ENCODE data around the gene ZFAND3. TPM values are rescaled to one million over a fixed set of nuclear protein-coding genes. Genes with fewer than 3 reads are reported as not detected.

The ZFAND3 gene
- polyA plus RNA-seq, 1 donor from 2014 or later: 19.7 TPM

DNA sequence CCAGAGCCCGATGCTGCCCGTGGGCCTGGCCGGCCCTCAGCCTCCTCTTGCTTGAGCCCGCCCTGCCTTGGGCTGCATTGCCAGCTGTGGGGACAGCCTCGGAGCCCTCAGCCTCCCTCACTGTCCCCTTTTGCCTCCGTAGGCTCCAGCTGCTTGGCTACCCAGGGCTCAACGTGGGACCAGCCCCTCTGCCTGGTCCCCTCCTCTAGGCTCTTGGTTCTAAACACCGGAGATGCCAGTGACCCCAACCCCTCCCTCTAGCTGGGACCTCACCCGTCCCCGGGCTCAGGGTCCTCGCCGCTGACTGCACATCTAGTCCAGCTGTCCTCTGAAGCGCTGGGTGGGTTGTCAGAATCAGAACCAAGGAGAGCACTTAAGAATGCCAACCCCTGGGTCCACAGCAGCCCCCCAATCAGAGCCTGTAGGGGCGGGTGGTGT, 345.2 kb downstream of the ZFAND3 start:
- Histone ChIP-seq H3K79me2 (replicated peaks; ENCODE audit: insufficient read depth, low read length) (no peaks in the 10 kb centered on the region), H2AFZ (ENCODE audit: low read depth, low read length) (no peak overlapping the region), H4K20me1 (ENCODE audit: insufficient read depth) (no peaks in the 10 kb centered on the region), H3K36me3 (ENCODE audit: insufficient read depth, low read length) (no peaks in the 10 kb centered on the region), H3K27me3 (ENCODE audit: insufficient read depth, low read depth, low read length) (no peaks in the 10 kb centered on the region), H3F3A (ENCODE audit: insufficient read depth, low read length, poor library complexity, severe bottlenecking) (no peaks in the 10 kb centered on the region), H3K4me3 (ENCODE audit: low read length) (no peak overlapping the region), H3K9ac (ENCODE audit: low read length) (no peak overlapping the region), H3K4me2 (ENCODE audit: low read length) (no peak overlapping the region), H3K9me2 (ENCODE audit: insufficient read depth, low read length) (no peaks in the 10 kb centered on the region), H3K27ac (ENCODE audit: low read length) (no peak overlapping the region), H3K9me3 (ENCODE audit: low read length) (no peaks in the 10 kb centered on the region)
- TF ChIP-seq EZH2 (IDR thresholded peaks at IDR 0.05; ENCODE audit: borderline replicate concordance, insufficient read depth, low read length, poor library complexity, severe bottlenecking) (no peak), MXI1 (conservative IDR thresholded peaks at IDR 0.05; ENCODE audit: poor library complexity, severe bottlenecking) (no peak), RAD21 (conservative IDR thresholded peaks at IDR 0.05) (no peak), POLR2AphosphoS5 (IDR thresholded peaks at IDR 0.05) (no peak), SMC3 (conservative IDR thresholded peaks at IDR 0.05; ENCODE audit: poor library complexity) (no peak), EP300 (conservative IDR thresholded peaks at IDR 0.05; ENCODE audit: poor library complexity, severe bottlenecking) (no peak), TAF1 (IDR thresholded peaks at IDR 0.05; ENCODE audit: low read depth) (no peak)
- TF ChIP-seq, protein P1, sequence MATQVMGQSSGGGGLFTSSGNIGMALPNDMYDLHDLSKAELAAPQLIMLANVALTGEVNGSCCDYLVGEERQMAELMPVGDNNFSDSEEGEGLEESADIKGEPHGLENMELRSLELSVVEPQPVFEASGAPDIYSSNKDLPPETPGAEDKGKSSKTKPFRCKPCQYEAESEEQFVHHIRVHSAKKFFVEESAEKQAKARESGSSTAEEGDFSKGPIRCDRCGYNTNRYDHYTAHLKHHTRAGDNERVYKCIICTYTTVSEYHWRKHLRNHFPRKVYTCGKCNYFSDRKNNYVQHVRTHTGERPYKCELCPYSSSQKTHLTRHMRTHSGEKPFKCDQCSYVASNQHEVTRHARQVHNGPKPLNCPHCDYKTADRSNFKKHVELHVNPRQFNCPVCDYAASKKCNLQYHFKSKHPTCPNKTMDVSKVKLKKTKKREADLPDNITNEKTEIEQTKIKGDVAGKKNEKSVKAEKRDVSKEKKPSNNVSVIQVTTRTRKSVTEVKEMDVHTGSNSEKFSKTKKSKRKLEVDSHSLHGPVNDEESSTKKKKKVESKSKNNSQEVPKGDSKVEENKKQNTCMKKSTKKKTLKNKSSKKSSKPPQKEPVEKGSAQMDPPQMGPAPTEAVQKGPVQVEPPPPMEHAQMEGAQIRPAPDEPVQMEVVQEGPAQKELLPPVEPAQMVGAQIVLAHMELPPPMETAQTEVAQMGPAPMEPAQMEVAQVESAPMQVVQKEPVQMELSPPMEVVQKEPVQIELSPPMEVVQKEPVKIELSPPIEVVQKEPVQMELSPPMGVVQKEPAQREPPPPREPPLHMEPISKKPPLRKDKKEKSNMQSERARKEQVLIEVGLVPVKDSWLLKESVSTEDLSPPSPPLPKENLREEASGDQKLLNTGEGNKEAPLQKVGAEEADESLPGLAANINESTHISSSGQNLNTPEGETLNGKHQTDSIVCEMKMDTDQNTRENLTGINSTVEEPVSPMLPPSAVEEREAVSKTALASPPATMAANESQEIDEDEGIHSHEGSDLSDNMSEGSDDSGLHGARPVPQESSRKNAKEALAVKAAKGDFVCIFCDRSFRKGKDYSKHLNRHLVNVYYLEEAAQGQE (IDR thresholded peaks at IDR 0.05; ENCODE audit: borderline replicate concordance): no peak
- TF ChIP-seq, protein P2, sequence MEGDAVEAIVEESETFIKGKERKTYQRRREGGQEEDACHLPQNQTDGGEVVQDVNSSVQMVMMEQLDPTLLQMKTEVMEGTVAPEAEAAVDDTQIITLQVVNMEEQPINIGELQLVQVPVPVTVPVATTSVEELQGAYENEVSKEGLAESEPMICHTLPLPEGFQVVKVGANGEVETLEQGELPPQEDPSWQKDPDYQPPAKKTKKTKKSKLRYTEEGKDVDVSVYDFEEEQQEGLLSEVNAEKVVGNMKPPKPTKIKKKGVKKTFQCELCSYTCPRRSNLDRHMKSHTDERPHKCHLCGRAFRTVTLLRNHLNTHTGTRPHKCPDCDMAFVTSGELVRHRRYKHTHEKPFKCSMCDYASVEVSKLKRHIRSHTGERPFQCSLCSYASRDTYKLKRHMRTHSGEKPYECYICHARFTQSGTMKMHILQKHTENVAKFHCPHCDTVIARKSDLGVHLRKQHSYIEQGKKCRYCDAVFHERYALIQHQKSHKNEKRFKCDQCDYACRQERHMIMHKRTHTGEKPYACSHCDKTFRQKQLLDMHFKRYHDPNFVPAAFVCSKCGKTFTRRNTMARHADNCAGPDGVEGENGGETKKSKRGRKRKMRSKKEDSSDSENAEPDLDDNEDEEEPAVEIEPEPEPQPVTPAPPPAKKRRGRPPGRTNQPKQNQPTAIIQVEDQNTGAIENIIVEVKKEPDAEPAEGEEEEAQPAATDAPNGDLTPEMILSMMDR (IDR thresholded peaks at IDR 0.05; ENCODE audit: poor library complexity, severe bottlenecking): no peak

DNA sequence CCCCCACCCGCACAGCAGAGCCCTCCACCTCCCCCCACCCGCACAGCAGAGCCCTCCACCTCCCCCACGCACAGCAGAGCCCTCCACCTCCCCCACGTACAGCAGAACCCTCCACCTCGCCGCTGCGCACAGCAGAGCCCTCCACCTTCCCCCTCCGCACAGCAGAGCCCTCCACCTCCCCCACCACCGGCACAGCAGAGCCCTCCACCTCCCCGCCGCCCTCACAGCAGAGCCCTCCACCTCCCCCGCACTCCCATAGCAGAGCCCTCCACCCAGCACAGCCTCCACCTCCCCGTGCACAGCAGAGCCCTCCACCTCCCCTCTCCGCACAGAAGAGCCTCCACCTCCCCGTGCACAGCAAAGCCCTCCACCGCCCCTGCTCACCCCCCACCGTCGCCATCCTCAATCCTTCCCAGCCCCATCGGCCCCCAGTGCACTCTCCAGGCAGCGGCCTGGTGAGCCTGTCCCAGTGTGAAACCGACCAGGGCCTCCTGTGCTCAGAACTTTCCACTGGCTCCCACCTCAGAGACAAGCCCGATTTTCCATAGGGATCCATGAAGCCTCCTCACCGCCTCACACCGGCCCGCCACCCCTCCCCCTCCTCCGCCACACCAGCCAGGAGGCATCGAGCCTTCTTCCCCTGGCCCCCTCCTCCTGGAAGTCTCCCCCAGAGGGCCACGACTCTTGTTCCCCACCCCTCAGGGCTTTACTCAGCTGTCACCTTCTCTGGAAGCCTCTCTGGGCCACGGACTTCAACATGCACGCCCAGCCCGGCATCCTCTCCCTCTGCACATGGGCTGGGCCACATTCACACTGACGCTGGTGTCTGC, 347.1 kb downstream of the ZFAND3 start:
- Histone ChIP-seq H3K9me3 (ENCODE audit: low read length) (no peaks in the 10 kb centered on the region), H2AFZ (ENCODE audit: low read depth, low read length) (no peak overlapping the region), H3K9me2 (ENCODE audit: insufficient read depth, low read length) (no peaks in the 10 kb centered on the region), H3K79me2 (replicated peaks; ENCODE audit: insufficient read depth, low read length) (no peaks in the 10 kb centered on the region), H3K4me3 (ENCODE audit: low read length) (no peak overlapping the region), H3K27ac (ENCODE audit: low read length) (no peak overlapping the region), H3K27me3 (ENCODE audit: insufficient read depth, low read depth, low read length) (no peaks in the 10 kb centered on the region), H3K36me3 (ENCODE audit: insufficient read depth, low read length) (no peaks in the 10 kb centered on the region), H4K20me1 (ENCODE audit: insufficient read depth) (no peaks in the 10 kb centered on the region), H3K9ac (ENCODE audit: low read length) (no peak overlapping the region), H3K4me2 (ENCODE audit: low read length) (no peak overlapping the region), H3F3A (ENCODE audit: insufficient read depth, low read length, poor library complexity, severe bottlenecking) (no peaks in the 10 kb centered on the region)
- TF ChIP-seq TAF1 (IDR thresholded peaks at IDR 0.05; ENCODE audit: low read depth) (no peak), SMC3 (conservative IDR thresholded peaks at IDR 0.05; ENCODE audit: poor library complexity) (no peak), EZH2 (IDR thresholded peaks at IDR 0.05; ENCODE audit: borderline replicate concordance, insufficient read depth, low read length, poor library complexity, severe bottlenecking) (no peak), RAD21 (conservative IDR thresholded peaks at IDR 0.05) (no peak), MXI1 (conservative IDR thresholded peaks at IDR 0.05; ENCODE audit: poor library complexity, severe bottlenecking) (no peak), POLR2AphosphoS5 (IDR thresholded peaks at IDR 0.05) (no peak), EP300 (conservative IDR thresholded peaks at IDR 0.05; ENCODE audit: poor library complexity, severe bottlenecking) (no peak)
- TF ChIP-seq, protein P1 (IDR thresholded peaks at IDR 0.05; ENCODE audit: borderline replicate concordance): no peak
- TF ChIP-seq, protein P2 (IDR thresholded peaks at IDR 0.05; ENCODE audit: poor library complexity, severe bottlenecking): no peak

Measured in neural cell (in vitro differentiated cells).